WERI-Rb-1 (cell line): ENCODE data around the gene OR52D1.

Experiments used
- DNase-seq: peaks from one replicate; pipeline ENCODE4 v3.0.0-alpha.2; 2020
- H3K27ac ChIP-seq: fragments of 250-450 bp; sonication (Bioruptor Pico); 2 replicates; pipeline ENCODE4 v1.5.1; 2020; ENCODE audit warnings: mild to moderate bottlenecking, moderate library complexity
- H3K27me3 ChIP-seq: fragments of 250-450 bp; sonication (Bioruptor Pico); 2 replicates; pipeline ENCODE4 v1.5.1; 2021; ENCODE audit warnings: mild to moderate bottlenecking, low read depth, moderate library complexity; ENCODE audit not compliant: insufficient read depth, severe bottlenecking
- H3K36me3 ChIP-seq: fragments of 250-450 bp; sonication (Bioruptor Pico); 2 replicates; pipeline ENCODE4 v1.5.1; 2020; ENCODE audit warnings: mild to moderate bottlenecking, moderate library complexity
- H3K4me3 ChIP-seq: 2 replicates; pipeline ENCODE4 v1.5.1; 2011; ENCODE audit warnings: low read depth, mild to moderate bottlenecking, control low read depth, low read length
- H3K9me3 ChIP-seq: fragments of 250-450 bp; sonication (Bioruptor Pico); 2 replicates; pipeline ENCODE4 v1.5.1; 2021; ENCODE audit warnings: mild to moderate bottlenecking, moderate library complexity; ENCODE audit not compliant: severe bottlenecking
- TF ChIP-seq, protein P1 (sequence below): IDR thresholded peaks from 2 replicates; pipeline ENCODE4 v1.5.1; 2011; ENCODE audit warnings: low read depth, mild to moderate bottlenecking, control low read depth, inconsistent platforms, low read length

OR52D1 gene

DNA sequence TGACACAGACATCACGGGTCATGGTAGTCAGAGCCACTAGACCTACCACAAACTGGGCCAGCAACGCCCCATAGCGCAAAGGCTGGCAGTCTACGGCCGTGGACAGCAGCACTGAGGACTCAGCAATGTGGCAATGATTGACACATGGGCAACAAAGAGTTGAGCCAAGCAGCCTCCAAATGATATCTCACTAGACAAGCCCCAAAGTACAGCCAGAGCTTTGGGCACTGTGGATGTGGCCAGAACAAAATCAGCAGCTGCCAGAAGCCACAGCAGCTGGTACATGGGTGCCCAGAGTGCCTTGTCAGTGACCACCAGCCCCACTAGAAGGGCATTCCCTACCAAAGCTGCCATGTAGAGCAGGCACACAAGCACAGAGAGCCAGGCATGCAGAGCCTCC lies 39.2 kb downstream of the OR52D1 start:
- TF ChIP-seq, protein P1, sequence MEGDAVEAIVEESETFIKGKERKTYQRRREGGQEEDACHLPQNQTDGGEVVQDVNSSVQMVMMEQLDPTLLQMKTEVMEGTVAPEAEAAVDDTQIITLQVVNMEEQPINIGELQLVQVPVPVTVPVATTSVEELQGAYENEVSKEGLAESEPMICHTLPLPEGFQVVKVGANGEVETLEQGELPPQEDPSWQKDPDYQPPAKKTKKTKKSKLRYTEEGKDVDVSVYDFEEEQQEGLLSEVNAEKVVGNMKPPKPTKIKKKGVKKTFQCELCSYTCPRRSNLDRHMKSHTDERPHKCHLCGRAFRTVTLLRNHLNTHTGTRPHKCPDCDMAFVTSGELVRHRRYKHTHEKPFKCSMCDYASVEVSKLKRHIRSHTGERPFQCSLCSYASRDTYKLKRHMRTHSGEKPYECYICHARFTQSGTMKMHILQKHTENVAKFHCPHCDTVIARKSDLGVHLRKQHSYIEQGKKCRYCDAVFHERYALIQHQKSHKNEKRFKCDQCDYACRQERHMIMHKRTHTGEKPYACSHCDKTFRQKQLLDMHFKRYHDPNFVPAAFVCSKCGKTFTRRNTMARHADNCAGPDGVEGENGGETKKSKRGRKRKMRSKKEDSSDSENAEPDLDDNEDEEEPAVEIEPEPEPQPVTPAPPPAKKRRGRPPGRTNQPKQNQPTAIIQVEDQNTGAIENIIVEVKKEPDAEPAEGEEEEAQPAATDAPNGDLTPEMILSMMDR = no peak
- H3K4me3 ChIP-seq = no peak overlapping the region
- H3K9me3 ChIP-seq = no peaks in the 10 kb centered on the region
- H3K36me3 ChIP-seq = no peaks in the 10 kb centered on the region
- H3K27ac ChIP-seq = no peak overlapping the region
- H3K27me3 ChIP-seq = no peaks in the 10 kb centered on the region
- DNase-seq = no peak

DNA sequence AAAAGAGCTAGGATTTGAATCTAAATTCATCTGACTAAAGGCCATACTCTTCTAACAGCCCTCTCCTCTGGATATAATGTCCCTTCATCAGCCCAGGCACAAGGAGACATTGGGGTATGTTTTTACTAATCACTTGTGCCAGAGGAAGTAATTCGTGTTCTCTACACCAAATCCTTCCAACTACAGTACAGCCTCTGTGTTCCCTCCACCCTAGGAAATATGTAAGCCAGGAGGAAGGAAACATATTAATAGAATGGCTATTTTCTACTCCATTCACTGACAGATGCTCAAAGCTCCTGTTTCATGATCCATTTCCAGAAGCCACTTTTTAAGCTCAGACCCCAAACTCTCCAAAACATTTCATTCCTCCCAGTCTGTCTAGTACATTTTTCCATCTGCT lies 40.0 kb downstream of the OR52D1 start:
- DNase-seq = no peak
- H3K4me3 ChIP-seq = no peak overlapping the region
- H3K36me3 ChIP-seq = no peaks in the 10 kb centered on the region
- no peaks in the 10 kb centered on the region for H3K27me3 ChIP-seq
- TF ChIP-seq, protein P1 = no peak
- no peak overlapping the region for H3K27ac ChIP-seq
- no peaks in the 10 kb centered on the region for H3K9me3 ChIP-seq

GRCh38 chr11:5531053-5531831 lies 42.8 kb downstream of the OR52D1 start:
- no peak overlapping the region for H3K27ac ChIP-seq

GRCh38 chr11:5534046-5534445 lies 45.6 kb downstream of the OR52D1 start:
- TF ChIP-seq, protein P1 = no peak
- Histone ChIP-seq H3K4me3 (no peak overlapping the region), H3K27me3 (no peaks in the 10 kb centered on the region), H3K27ac (no peak overlapping the region), H3K36me3 (no peaks in the 10 kb centered on the region), H3K9me3 (no peaks in the 10 kb centered on the region)
- DNase-seq = no peak

More at GRCh38 chr11:5531053-5531831, 42.8 kb downstream of the OR52D1 start:
- DNase-seq = no peak
- TF ChIP-seq, protein P1 = no peak
- Histone ChIP-seq H3K36me3 (no peaks in the 10 kb centered on the region), H3K9me3 (no peaks in the 10 kb centered on the region), H3K4me3 (no peak overlapping the region), H3K27me3 (no peaks in the 10 kb centered on the region)

GRCh38 chr11:5536482-5536881 lies 48.0 kb downstream of the OR52D1 start:
- DNase-seq = no peak
- H3K36me3 ChIP-seq = no peaks in the 10 kb centered on the region
- H3K27ac ChIP-seq = no peak overlapping the region
- no peak overlapping the region for H3K4me3 ChIP-seq
- TF ChIP-seq, protein P1 = no peak
- H3K9me3 ChIP-seq = no peaks in the 10 kb centered on the region
- no peaks in the 10 kb centered on the region for H3K27me3 ChIP-seq
